GM03348 (cell line): ENCODE data around the gene GLYR1.
"Not testable (repeated sequence)": the region's sequence is repeated elsewhere in the genome, so short reads cannot be mapped to it uniquely, and the experiment has no call there.

ENCODE experiments used
- DNase-seq: peaks from one replicate; pipeline ENCODE4 v3.0.0; 2012; ENCODE audit warnings: low spot score

The GLYR1 gene

GRCh38 chr16:4846901-4847773 lies at the start of gene GLYR1, which contains the start of gene UBN1:
Gene GLYR1 (minus strand): TSS chr16:4847288. CDS start chr16:4847265, 23 bp downstream.
Gene UBN1 (plus strand): TSS chr16:4847481. CDS start chr16:4852918, 5,437 bp downstream.
- peak; percentile 99 for DNase-seq

DNA sequence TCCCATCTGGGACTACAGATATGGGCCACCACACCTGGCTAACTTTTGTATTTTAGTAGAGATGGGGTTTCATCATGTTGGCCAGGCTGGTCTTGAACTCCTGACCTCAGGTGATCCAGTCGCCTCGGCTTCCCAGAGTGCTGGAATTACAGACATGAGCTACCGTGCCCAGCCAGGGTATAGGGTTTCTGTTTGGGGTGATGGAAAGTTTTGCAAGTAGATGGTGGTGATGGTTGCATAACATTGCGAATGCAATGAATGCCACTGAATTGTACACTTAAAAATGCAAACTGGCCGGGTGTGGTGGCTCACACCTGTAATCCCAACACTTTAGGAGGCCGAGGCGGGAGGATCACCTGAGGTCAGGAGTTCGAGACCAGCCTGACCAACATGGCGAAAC lies 49.7 kb upstream of the GLYR1 start:
- DNase-seq = not testable (repeated sequence)

DNA sequence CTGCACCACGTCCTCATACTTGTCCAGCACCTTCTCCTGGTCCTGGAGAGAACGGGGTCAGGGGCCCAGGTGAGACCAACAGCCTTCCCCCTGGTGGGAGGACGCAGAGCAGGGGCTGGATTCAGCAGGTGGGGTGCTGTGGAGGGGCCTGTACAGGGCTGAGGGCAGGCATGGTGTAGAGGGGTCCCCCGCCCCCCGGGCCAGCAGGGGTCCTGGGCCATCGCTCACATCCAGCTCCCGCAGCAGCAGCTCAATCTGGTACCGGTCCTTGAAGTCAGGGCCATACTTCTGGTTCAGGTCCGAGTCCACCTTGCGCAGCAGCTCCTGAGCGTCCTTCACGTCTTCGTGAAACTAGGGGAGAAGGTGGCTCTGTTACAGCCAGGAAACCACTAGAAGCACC lies 48.3 kb upstream of the GLYR1 start:
- no peak for DNase-seq

DNA sequence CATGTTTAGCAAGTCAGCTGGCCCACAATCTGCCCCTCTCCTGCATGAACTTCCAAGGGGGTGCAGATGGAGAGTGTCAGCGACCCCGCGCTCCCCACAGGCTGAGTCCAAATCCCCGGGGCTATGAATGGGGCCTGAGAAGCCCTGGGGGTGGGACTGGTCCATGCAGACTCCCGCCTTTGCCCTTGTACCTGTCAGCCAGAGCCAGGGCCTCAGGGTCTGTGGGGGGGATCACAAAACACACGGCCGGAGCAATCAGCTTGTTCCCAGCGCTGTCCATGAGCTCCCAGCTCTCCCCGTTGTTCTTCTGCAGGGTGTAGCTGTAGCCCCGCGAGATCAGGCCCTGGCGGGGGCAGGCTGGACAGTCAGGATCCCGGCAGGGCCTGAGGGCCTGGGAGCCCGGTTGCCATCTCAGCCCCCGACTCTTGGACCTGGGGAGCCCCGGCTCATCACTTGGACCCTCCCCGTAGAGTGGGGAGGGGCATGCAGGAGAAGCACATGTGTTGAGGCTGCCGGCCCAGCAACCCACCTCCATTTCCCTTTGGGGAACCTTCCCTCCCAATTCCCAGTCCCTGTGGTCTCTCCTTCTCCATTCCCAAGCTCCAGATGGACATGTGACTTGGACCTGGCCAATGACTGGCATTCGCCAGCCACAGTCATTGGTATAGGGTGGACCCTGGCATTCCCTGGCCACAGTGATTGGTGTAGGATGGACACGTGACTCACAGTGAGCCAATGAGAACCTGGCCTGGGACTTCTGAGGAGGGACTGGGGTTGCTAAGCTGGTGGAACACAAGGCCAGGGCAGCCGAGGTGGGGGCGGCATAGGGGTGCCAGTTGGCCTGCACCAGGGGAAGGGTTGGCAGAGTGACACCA lies 47.4 kb upstream of the GLYR1 start:
- DNase-seq = peak; percentile 26

DNA sequence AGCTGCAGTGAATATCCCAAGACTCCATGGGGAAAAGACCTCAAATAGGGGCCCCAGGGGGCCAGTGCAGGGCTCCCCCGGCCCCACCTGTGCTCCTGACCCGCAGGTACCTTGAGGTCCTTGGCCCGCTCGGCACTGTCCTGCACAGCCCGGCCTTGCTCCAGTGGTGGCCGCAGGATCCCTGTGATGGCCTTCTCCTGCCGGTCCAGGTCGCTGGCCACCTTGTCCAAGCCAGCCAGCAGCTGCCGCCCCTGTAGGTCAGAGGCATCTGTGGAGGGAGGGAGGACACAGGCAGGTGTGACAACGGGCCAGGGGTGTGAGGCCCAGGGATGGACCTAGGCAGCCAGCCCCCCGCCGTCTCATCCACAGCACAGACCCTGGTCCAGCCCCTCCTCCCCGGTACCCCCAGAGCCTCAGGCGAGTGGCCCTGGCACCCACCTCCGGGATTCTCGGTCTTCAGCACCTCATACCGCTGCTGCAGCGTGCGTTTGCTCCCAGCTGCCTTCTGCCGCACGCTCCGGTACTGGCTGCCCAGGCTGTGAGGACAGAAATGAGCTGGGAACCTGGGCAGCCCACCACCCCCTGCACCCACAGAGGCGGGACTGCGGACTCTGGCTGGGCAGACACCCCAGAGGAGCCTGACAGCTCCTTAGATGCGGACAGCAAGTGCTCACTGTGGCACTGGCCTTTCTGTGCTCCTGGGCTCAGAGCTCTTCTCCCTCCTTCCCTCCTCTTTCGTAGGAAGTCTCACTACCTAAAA lies 46.2 kb upstream of the GLYR1 start:
- DNase-seq = no peak

DNA sequence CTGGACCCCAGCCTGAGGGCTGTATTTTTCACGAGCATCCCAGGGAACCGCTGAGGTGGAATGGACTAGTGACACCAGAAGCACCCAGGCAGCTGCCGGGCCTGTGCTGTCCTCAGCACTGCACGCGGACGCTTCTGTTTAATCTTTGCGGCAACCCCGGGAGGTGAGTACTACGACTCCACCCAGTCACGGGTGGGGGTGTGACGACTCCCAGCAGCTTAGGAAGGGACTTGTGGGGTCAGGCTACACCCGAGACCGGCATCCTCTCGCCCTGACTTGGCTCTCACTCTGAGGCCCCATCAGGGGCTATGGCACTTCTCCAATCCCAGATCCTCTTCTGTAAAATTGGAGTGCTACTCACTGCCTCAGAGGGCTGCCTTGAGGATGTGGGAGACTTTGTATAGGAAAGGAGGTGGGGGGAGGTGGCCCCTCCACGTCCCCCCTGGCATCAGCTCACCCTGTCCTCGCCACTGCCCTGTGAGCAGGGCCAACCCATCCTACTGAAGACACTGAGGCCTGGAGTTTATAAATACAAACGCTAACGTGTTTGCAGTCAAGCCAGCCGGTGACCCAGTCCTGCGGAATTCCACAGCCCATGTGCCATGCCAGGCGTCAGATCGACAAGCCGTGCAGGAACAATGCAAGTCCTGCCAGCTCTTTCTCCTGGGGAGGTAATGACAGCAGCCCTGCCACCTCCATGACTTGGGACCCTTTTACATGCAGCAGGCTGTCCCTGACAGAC lies 45.4 kb upstream of the GLYR1 start:
- peak; percentile 33 for DNase-seq

DNA sequence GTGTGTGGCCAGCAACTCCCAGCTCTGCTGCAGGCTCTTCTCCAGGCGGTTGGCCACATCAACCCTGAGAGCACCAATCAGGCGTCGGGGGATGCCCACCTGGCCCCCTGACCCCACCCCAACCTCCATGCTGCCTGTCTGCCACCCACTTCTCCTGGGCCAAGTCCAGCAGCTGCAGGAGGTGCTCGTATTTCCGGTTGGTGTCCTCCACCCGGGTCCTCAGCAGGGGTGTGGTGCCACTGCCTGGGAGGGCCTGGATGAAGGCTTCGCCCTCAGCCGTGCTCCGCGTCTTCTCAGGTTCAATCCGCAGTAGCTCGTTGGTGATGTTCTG lies 44.8 kb upstream of the GLYR1 start:
- no peak for DNase-seq

GRCh38 chr16:4891097-4891885 lies 44.2 kb upstream of the GLYR1 start:
- DNase-seq = no peak

DNA sequence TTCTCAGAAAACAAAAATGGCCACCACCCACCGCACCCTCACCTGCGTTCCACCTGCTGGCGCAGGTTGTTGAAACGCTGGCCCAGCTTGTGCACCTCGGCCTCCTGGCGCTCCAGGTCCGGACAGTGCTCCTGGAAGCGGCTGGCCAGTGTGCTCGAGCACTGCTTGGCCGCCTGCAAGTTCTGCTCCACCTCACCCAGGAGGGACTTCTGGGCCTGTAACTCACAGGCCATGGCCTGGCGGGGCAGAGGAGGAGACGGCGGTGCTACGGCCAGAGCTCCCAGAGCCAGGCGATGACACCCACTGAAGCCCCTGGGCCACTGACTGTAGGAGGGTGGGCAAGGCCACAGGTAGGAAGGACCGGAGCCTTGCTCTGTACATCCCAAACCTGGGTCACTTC lies 43.6 kb upstream of the GLYR1 start:
- DNase-seq = no peak

- no peak for DNase-seq
Observed at GRCh38 chr16:4890026-4890425, 42.9 kb upstream of the GLYR1 start.

GRCh38 chr16:4888428-4889135 lies 41.5 kb upstream of the GLYR1 start:
- no peak for DNase-seq

DNA sequence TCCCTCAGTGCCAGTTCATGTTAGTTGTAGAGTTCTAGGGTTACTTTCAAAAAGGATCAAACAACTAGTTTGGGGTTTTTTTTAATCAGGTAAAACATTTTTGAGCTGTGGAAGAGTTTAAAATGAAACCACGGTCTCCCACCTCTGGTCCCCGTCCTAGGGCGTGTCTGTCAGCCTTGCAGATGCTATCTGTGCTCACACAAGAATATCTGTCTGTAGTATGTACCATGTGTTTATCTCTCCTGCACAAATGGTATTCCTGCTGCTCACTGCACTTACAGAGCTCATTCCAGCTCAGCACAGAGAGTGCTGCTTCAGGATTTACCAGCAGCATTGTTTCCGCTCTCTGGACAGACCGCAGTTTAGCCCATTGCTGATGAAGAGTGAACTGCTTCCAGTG lies 39.1 kb upstream of the GLYR1 start:
- DNase-seq = no peak

- DNase-seq = no peak
Observed at GRCh38 chr16:4884972-4885874, 38.1 kb upstream of the GLYR1 start.

- DNase-seq = no peak
Observed at GRCh38 chr16:4884209-4884608, 37.1 kb upstream of the GLYR1 start.

DNA sequence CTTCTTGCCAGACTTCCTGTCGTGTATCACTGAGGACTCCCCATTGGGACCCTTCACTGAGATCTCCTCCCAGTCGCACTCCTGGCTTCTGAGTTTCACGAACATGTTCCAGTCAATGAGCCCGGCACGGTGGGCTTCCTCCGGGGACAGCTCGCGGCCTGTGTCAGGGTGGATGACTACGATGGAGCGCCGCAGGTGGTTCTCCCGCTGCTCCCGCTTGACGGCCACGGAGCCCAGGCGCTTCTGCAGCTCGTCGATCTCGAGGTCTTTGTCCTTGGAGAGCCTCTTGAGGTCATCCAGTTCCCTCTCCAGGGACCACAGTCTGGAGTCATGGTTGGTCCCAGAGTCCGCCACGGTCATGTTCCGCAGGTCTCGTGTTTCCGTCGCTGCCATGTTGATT lies 36.4 kb upstream of the GLYR1 start:
- DNase-seq = no peak

DNA sequence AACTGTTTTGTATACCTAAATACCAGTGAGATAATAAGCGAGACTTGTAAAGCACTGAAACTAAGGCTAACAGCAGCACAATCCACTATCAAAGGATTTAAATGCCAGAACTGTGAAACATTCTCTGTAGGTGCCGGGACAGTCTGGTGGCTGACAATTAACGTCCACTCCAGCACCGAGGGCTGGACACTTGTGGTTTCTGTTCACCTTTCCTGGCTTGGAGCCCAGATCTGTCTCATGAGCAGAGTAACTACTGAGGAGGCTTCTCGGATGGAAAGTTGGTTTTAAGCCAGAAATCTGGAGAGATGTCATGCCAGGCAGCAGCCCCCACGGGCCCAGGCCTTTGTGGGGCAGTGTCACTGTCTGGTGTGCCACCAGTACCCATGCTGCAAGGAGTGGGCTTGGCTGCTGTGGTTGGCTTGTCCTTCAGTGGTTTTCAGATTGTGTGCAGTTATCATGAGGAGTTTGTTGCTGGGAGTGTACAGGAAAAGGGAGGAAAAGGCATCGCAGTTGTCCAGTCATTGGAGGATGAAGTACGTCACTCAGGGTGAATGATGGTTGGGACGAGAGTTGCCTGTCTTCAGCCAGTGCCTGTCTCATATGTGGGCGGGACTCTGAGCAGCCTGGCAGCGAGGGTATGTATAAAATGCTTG lies 35.7 kb upstream of the GLYR1 start:
- DNase-seq = peak; percentile 27

GRCh38 chr16:4882000-4882632 lies 35.0 kb upstream of the GLYR1 start:
- peak; percentile 46 for DNase-seq

DNA sequence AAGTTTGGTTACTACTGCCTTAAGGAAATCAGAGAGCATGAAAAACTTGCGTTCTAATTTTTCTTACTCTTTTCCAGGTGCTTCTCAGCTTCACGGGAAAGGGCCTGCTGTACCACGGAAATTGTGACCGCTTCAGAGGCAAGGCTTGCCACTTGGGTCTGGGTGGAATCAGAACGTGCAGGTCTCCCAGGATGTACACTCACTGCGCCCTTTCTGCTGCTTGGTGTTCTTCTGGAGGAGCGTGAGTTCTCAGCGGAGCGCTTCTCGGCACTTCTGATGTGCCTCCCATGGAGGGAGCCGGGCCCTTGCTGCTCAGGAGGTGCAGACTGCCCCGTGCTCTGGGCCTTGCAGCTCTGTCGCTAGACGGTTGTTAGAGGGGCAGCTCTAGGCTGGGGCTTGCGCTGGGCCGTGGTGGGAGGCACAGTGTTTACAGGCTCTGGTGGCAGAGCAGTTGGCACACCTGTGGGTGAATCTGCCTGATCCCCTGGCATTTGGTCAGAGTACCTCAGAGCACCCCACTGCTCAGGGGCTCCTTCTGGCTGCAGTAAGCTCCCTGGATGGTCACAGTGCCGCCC lies 33.0 kb upstream of the GLYR1 start:
- DNase-seq = no peak
